Stimulated activated CD8-positive, alpha-beta memory T cell treated with anti-CD3 and anti-CD28 coated beads, Interleukin-12 subunit alpha, Interleukin-12 subunit beta, amount 100 ng/mL, for 1 hour (primary cell): Measurements from ENCODE around the gene SAXO2.
"Not testable (repeated sequence)": the region's sequence is repeated elsewhere in the genome, so short reads cannot be mapped to it uniquely, and the experiment has no call there.

Experiments used
- DNase-seq: peaks from one replicate; pipeline ENCODE4 v3.0.0-alpha.2; 2020; ENCODE audit warnings: low read depth

The SAXO2 gene

DNA sequence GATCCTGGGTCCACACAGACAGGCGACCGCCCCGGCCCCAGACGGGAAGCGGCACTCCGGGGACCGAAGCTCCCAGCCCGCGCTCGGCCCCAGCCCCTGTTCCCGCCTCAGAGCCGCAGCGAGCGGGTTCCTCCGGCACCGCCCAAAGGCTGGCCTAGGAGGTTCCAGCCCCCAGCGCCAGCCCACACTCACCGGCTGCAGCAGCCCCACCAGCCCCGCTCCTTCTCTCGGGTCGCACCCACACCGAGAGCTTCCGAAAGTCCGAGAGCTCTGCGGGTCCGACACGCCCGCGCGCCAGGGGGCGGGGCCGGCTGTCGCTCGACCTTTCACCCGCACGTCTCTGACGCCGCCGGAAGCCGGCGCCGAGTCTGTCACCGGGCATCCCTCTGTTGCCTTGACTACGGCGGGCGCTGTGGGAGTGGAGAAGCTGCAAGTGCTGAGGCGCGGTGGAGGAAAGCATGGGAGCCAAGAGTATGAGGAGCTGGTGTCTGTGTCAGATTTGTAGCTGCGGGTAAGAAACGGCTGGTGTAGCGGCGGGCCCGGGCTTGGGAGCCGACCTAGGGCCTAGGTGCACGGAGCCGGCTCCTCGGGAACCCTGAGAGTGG is at the start of gene SAXO2, which contains the start of gene EFL1:
Gene SAXO2, plus strand, starts transcription at position 397 of the 605 bp plus-strand sequence. Its CDS starts 62 bp downstream, at position 459.
Gene EFL1, minus strand, starts transcription at position 313 of the 605 bp plus-strand sequence. CDS start 956 bp downstream, outside the sequence.
- DNase-seq = peak; percentile 86

- DNase-seq = not testable (repeated sequence)
Observed at GRCh38 chr15:82216092-82216491, 46.5 kb upstream of the SAXO2 start.

GRCh38 chr15:82221535-82221934 is 41.1 kb upstream of the SAXO2 start:
- DNase-seq = not testable (repeated sequence)

DNA sequence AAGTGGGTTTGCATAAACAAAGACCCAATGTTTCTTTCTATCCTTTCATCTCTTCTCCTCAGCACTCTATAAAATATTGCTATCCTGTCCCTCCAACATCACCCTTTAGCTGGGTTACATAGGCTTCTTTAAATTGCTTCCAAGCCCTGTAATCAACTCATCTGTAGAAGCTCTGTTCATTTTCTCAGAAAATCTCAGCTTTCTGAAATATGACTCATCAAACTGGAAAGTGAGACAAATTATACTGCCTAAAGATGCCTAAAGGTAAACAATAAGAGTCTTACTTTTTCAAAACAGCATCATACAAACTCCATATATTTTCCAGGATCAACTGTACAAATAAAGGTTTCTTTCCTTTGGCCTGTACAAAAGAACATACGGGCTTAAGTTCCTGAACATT is 33.9 kb upstream of the SAXO2 start:
- DNase-seq = no peak

GRCh38 chr15:82231233-82231632 is 31.4 kb upstream of the SAXO2 start:
- DNase-seq = no peak

DNA sequence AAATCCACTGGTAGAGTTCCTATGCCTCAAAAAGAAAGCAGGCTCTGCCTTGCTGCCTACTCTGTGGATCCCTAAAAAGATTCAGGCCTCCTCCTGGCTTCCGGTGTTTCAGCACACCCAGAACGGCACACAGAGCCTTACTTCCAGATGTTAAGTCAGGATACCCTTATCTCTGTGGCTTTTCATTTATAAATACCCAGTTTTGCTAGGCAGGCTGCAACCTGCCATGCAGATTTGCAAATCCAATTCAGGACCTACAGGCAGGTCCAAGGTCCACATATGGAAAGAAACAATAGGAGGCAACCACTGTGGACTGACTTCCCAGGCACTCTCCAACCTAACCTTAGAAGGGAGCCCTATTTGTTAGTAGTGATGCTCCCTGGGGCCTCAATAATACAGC is 30.8 kb upstream of the SAXO2 start:
- no peak for DNase-seq

GRCh38 chr15:82237944-82238534 is 24.6 kb upstream of the SAXO2 start:
- not testable (repeated sequence) for DNase-seq

GRCh38 chr15:82239685-82240391 is 22.8 kb upstream of the SAXO2 start:
- no peak for DNase-seq

DNA sequence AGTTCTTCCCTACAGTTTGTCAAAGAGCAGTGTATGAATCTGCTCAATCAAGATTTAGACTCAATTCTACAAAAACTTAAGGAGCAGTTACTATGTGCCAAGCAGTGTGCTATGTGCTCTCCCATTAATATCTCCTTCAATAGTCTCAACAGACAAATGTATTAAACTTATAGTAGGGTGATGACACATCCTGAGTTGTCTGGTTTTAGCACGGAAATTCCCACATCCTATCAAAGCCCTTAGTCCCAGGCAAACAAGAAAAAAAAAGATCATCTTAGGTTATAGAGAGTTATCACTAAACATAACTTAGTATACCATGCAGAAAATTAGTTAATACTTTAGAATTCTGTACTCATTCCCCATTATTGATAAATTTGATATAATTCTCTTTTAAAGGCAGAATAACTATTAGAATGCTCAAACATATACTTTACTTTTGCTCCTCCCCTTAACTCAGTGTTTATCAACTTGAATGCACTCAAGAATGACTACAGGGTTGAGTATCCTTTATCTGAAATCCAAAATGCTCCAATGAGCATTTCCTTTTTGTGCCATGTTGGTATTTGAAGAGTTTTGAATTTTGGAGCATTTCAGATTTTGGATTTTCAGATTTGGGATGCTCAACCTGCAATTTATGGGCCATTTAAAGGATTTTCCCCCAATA is 20.6 kb upstream of the SAXO2 start:
- DNase-seq = not testable (repeated sequence)

GRCh38 chr15:82243644-82244043 is 19.0 kb upstream of the SAXO2 start:
- not testable (repeated sequence) for DNase-seq

DNA sequence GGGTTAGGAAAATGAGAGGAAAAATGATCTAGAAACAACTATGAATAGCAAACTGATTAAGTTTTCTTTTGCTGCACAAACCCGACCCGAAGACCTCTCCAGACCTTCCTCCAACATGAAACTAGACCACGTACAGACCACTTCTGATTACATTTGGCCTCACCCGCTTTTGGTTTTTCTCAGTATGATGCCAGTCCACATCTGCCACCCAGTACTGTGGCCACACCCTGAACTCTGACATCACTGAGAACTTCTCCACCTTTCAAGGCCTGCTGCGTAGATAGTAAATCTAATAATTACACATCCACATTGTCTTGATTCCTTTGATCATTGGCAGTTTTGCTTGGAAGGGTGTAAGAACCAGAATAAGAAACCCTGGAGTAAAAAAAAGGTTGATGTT is 16.7 kb upstream of the SAXO2 start:
- DNase-seq = not testable (repeated sequence)

GRCh38 chr15:82248261-82248660 is 14.4 kb upstream of the SAXO2 start:
- not testable (repeated sequence) for DNase-seq

- not testable (repeated sequence) for DNase-seq
Observed at GRCh38 chr15:82261566-82262421, 824 bp upstream of the SAXO2 start.

GRCh38 chr15:82263350-82263749 is 732 bp downstream of the SAXO2 start:
- DNase-seq = no peak

GRCh38 chr15:82267137-82267536 is 4.5 kb downstream of the SAXO2 start:
- DNase-seq = not testable (repeated sequence)

GRCh38 chr15:82268454-82268853 is 5.8 kb downstream of the SAXO2 start:
- not testable (repeated sequence) for DNase-seq

- DNase-seq = no peak
Observed at GRCh38 chr15:82272154-82272553, 9.5 kb downstream of the SAXO2 start.

- no peak for DNase-seq
Observed at GRCh38 chr15:82275410-82275809, 12.8 kb downstream of the SAXO2 start.

DNA sequence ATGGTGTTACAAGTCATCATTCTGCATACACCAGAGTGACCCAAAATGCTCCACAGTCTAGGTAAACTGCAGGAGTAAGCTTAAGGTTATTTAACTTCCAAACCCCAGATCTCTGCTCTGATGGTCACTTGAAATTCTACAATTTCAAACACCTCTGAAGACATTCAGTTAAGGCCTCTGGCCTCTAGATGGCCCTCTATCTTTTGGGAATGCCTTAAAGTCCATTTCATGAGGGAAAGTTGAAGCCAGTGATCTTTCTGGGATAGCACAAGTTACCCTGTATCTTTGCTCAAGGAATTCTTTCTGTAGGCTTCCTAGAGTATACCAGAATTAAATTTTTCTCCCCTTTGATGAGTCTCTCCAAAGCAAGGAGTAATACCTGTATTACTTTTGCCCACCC is 18.7 kb downstream of the SAXO2 start:
- DNase-seq = not testable (repeated sequence)

DNA sequence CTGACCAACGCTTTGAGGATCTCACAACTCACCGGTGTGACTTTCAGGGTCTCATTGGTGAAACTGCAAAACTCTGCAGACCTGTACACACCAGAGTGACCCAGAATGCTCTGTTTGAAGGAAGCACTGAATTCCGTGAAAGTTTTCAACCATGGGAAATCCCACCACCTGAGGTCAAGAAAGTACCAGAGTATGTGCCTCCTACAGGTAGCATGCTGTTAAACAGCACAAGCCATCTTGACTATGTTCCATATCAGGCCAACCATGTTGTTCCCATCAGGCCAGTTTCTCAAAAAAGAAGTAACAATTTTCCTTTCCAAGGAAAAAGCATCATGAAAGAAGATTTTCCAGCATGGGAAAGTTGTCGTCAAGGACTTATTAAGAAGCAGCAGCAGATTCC is 19.8 kb downstream of the SAXO2 start:
- not testable (repeated sequence) for DNase-seq

GRCh38 chr15:82284381-82284780 is 21.8 kb downstream of the SAXO2 start:
- not testable (repeated sequence) for DNase-seq

GRCh38 chr15:82286475-82286874 is 23.9 kb downstream of the SAXO2 start:
- not testable (repeated sequence) for DNase-seq
